Measurements from ENCODE around the gene AUTS2. TPM values are rescaled to one million over a fixed set of nuclear protein-coding genes. Genes with fewer than 3 reads are reported as not detected.

Gene AUTS2
- total and polyA plus RNA-seq, 2 of the 8 experiments (the other 6 are each of a cell fraction or from before 2014, with no cell fraction given), result 25.9 to 101 TPM

GRCh38 chr7:69804962-69805361 lies 206.7 kb downstream of the AUTS2 start:
- Histone ChIP-seq H3K14ac (ENCODE audit: insufficient read length) (no peak overlapping the region), H3K4me2 (ENCODE audit: insufficient read depth in 1 of 2, low read depth in 2 of 2, low read length in 2 of 2) (no peak overlapping the region), H3K4me1 (replicated peaks in 1 of 4; ENCODE audit: control insufficient read depth in 3 of 4, insufficient read depth in 4 of 4, low read length in 3 of 4) (no peaks in the 10 kb centered on the region), H2AK5ac (ENCODE audit: low read depth, low read length) (no peak overlapping the region), H3K9ac (replicated peaks in 1 of 4; ENCODE audit: extremely low read depth in 1 of 4, low read depth in 3 of 4, low read length in 3 of 4) (no peak overlapping the region), H3K27me3 (replicated peaks in 1 of 4; ENCODE audit: control insufficient read depth in 3 of 4, extremely low read depth in 1 of 4, insufficient read depth in 3 of 4, low read length in 3 of 4) (peaks cover 0 to 2% (median 0%) of the 10 kb centered on the region in 4 experiments; a peak in 1 of 7 replicates), H3K79me1 (ENCODE audit: low read depth, low read length) (no peaks in the 10 kb centered on the region), H3K23me2 (ENCODE audit: low read depth, low read length) (0 out of 2 replicates have a peak, but pooled peaks cover 2% of the 10 kb centered on the region), H3K9me3 (ENCODE audit: insufficient read depth in 2 of 2, low read depth in 1 of 2, low read length in 1 of 2) (no peaks in the 10 kb centered on the region), H2BK15ac (ENCODE audit: low read length) (no peak overlapping the region), H2BK20ac (ENCODE audit: low read length) (no peak overlapping the region), H4K91ac (replicated peaks; ENCODE audit: insufficient read length, low read length) (no peak overlapping the region), H3K79me2 (ENCODE audit: control insufficient read depth in 1 of 2, insufficient read depth in 2 of 2, low read length in 2 of 2) (no peaks in the 10 kb centered on the region), H2AFZ (ENCODE audit: low read length) (no peak overlapping the region), H2BK120ac (replicated peaks; ENCODE audit: low read depth, low read length) (no peak overlapping the region), H3K4me3 (ENCODE audit: extremely low read depth in 1 of 4, insufficient read depth in 2 of 4, low read depth in 3 of 4, low read length in 4 of 4) (no peak overlapping the region), H2BK12ac (ENCODE audit: low read depth, low read length) (no peak overlapping the region), H3K27ac (ENCODE audit: low read depth, low read length) (no peak overlapping the region), H4K20me1 (replicated peaks in 1 of 2; ENCODE audit: control insufficient read depth in 1 of 2, insufficient read depth in 2 of 2, low read length in 2 of 2) (no peaks in the 10 kb centered on the region), H3K56ac (replicated peaks; ENCODE audit: insufficient read length, low read depth, low read length) (no peak overlapping the region), H3K4ac (replicated peaks; ENCODE audit: insufficient read length, low read depth, low read length) (no peak overlapping the region), H4K8ac (ENCODE audit: extremely low read depth, insufficient read depth, low read length) (no peak overlapping the region), H4K5ac (ENCODE audit: insufficient read length, low read depth, low read length) (no peak overlapping the region), H3K36me3 (ENCODE audit: control insufficient read depth in 2 of 4, insufficient read depth in 4 of 4, low read length in 3 of 4) (no peaks in the 10 kb centered on the region), H3K18ac (ENCODE audit: extremely low read depth, low read length) (no peak overlapping the region), H2BK5ac (ENCODE audit: low read depth, low read length) (no peak overlapping the region), H3K23ac (ENCODE audit: insufficient read length) (no peak overlapping the region)
- ChIA-PET POLR2A (ENCODE audit: partially characterized antibody) (no interaction called here), CTCF (ENCODE audit: partially characterized antibody) (no interaction called here)
- DNase-seq (ENCODE audit: low read depth in 1 of 2, low spot score in 2 of 2) (no peak), FAIRE-seq (no peak)
- 80% methylated on average over 2 of the region's 2 CpGs; no CpG with 5 or more reads in 1 of the 2 experiments for WGBS, 2 experiments (ENCODE audit: extremely low coverage in 1 of 2, insufficient coverage in 1 of 2, insufficient read length in 1 of 2, insufficient replicate concordance in 2 of 2, low coverage in 1 of 2, low lambda C conversion rate in 2 of 2, missing lambda C conversion rate in 1 of 2)
- TF ChIP-seq TAF1 (IDR thresholded peaks at IDR 0.05; ENCODE audit: low read depth, low read length) (no peak), BRCA1 (IDR thresholded peaks at IDR 0.05; ENCODE audit: low read depth, low read length) (no peak), CHD2 (IDR thresholded peaks at IDR 0.05; ENCODE audit: low read length) (no peak), NRF1 (IDR thresholded peaks at IDR 0.05; ENCODE audit: low read depth, low read length) (no peak), EP300 (IDR thresholded peaks at IDR 0.05; ENCODE audit: borderline replicate concordance in 1 of 2, low read depth in 2 of 2, low read length in 2 of 2) (no peak), GTF2F1 (IDR thresholded peaks at IDR 0.05; ENCODE audit: borderline replicate concordance, low read depth, low read length) (no peak), EGR1 (IDR thresholded peaks at IDR 0.05; ENCODE audit: borderline replicate concordance, low read depth, low read length) (no peak), SP1 (IDR thresholded peaks at IDR 0.05; ENCODE audit: low read depth, low read length) (no peak), POLR2A (IDR thresholded peaks at IDR 0.05; ENCODE audit: control extremely low read depth in 1 of 2, low read depth in 2 of 2, low read length in 2 of 2) (no peak), BACH1 (IDR thresholded peaks at IDR 0.05; ENCODE audit: low read length) (no peak)
